Skin epidermis (tissue), 12 donors: ENCODE data around the gene EPPIN.

Experiments used
- H3K27ac ChIP-seq, 21 experiments: fragments of 200-600 bp; sonication (generic) in 11 of 21; one replicate each; pipeline ENCODE4 v1.5.0; 2020; ENCODE audit warnings: mild to moderate bottlenecking in 3 of 21, inconsistent platforms in 2 of 21, moderate library complexity in 2 of 21
- H3K4me3 ChIP-seq, 7 experiments: fragments of 200-600 bp; sonication (generic) in 2 of 7; one replicate each; pipeline ENCODE4 v1.5.0; 2020; ENCODE audit warnings: inconsistent platforms in 2 of 7, mild to moderate bottlenecking in 2 of 7, moderate library complexity in 1 of 7

The EPPIN gene

DNA sequence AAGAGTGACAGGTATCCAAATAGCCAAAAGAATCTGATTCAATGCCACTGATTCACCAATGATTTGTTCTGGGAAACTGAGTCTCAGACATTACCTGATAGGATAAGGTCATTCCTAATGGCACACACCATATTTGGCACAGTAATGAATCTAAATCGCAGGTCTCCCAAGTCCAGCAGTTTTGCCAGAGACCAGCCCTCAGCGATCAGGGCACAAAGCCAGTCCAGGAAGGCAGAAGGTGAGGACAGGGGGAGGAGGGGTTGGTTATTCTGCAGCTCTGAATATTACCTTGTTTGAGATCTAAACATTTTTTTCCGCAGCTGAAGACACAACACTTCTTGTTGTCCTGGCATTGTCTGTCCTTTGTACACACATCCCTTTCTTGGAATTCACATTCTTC, 1.9 kb downstream of the EPPIN start:
- no peak overlapping the region for H3K4me3 ChIP-seq
- H3K27ac ChIP-seq = no peak overlapping the region

DNA sequence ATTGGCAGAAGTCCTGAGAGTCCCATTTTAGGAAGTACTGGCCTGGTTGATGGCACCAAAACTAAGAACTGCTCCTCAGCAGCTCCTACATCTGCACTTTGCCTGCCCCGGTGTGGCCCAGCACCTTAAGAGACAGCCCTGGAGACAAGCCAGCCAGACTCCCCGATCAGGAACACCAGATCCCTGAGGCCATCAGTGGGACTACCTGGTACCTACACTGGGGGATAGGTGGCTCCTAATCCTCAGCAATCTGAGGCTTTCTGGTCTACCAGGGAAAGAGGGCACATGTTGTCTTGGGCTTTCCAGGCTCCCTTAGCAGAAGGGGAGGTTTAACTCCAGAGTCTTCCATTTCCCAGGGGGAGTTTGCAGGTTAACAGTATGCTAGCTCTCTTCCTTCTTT, 7.8 kb downstream of the EPPIN start, which contains the start of gene WFDC6:
Gene WFDC6 (minus strand): TSS at position 101 of the 400 bp plus-strand sequence. CDS start 75 bp downstream, at position 26.
- H3K27ac ChIP-seq = no peak within 1 kb of the TSS
- no peak within 1 kb of the TSS for H3K4me3 ChIP-seq

DNA sequence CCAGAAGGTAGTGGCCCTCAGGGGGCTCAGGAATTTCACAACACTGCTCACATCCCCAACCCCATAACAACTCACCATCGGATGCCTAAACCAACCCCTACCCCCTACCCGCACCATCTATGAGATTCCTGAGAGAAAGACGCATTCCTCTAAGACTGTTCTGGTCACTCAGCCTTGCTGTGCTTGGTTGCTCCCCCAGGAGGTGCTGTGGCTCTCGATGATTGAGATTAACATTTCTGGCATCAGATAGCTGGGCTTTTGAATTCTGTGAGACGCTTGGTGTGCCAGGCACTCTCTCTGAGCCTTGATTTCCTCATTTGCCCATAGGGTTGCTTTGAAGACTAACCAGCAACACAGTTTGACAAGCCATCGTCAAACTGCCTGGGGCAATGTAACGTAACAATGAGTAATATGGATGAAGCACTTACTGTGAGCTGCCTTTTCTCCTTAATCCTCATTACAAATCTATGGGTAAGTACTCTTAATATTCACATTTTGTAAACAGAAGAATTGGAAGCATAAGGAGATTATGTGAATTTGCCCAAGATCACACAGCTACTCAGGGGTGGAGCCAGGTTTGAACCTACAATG, 8.9 kb downstream of the EPPIN start:
- Histone ChIP-seq H3K4me3 (no peak overlapping the region), H3K27ac (no peak overlapping the region)

DNA sequence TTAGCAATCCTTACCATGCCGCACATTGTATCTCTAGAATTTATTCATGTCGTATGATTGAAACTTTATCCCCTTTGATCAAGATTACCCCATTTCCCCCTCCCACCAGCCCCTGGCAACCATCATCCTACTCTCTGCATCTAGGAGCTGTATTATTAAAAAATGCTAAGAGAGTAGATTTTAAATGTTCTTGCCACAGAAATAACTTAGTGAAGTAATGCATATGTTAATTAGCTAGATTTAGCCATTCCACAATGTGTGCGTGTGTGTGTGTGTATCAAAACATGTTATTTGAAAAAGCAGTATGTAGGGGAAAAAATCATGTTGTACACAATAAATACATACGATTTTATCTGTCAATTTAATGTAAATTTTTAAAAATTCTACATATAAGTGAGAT, 19.9 kb downstream of the EPPIN start:
- Histone ChIP-seq H3K4me3 (no peak overlapping the region), H3K27ac (no peak overlapping the region)

DNA sequence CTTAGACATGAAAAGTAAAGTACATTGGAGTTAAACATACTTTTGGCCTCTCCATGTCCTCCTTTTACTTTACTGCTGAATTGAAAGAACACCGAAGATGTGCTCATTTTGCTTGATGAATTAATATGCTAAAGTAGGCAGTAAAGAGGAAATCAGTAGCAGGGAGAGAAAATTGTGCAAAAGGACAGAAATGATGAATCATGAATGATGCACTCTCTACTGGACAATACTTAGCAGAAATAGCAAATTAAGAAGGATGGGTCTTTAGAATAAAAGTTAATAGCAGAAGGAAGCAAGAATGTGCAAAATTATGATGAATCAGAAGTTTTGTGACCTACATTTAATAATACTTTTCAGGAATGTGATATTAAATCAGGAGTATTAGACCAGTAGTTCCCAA, 23.4 kb downstream of the EPPIN start:
- H3K4me3 ChIP-seq = no peak overlapping the region
- no peak overlapping the region for H3K27ac ChIP-seq

DNA sequence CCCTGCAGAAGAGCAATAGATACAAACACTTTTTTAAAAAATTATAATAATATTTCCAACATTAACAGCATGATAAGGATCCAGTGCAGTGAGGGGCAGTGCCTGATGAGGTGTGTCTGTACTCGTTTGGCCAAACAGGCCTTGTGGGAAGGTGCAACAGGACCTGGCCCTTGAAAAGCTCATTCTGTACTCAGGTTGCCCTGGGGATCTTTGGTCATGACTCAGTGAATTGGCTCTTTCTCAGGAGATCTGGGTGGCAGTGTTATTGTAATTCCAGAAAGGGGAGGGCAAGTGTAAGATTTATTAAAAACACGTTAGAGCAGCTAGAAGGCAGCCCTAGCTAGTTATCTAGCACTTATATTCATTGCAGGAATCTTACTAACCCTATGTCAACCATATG, 28.9 kb downstream of the EPPIN start:
- Histone ChIP-seq H3K4me3 (no peak overlapping the region), H3K27ac (peak overlapping the region in 3 of 21 experiments; percentile 55 to 67 (median 57))

DNA sequence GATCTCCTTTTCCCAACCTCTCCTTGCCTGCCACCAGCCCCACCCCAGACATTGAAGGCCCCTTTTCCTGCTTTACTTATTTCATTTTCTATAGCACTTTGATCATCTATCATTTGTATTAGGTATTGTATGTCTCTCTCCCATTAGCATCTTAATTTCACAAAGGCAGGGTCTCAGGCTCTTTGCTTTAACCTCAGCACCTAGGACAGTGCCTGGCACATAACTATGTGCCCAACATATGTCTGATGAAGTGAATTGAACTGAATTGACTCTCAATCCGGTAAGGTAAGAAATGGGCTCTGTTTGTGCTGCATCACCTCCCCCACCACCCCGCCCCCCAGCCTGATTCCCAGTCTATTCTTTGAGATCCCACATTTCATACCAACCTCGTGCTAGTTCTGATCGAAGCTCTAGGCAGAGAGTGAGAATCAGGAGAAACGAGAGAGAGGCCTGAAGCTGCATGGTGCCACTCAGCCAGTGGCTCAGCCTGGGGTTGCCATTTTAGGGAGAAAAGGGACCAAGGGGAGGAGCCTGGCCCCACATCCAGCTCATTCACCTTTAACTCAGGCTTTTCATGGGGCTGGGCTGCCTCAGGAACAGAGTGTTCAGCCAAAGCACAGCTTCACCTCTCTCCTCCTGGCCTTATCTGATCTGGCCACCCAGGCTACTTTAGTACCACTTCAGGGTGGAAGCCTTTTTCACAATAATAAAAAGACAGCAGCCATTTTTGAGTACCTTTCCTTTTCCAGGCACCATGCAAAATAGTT, 31.9 kb downstream of the EPPIN start, which contains the start of gene SPINT3:
Gene SPINT3 (minus strand): TSS at position 476 of the 767 bp plus-strand sequence. CDS start 14 bp downstream, at position 462.
- no peak within 1 kb of the TSS for H3K27ac ChIP-seq
- H3K4me3 ChIP-seq = no peak within 1 kb of the TSS

DNA sequence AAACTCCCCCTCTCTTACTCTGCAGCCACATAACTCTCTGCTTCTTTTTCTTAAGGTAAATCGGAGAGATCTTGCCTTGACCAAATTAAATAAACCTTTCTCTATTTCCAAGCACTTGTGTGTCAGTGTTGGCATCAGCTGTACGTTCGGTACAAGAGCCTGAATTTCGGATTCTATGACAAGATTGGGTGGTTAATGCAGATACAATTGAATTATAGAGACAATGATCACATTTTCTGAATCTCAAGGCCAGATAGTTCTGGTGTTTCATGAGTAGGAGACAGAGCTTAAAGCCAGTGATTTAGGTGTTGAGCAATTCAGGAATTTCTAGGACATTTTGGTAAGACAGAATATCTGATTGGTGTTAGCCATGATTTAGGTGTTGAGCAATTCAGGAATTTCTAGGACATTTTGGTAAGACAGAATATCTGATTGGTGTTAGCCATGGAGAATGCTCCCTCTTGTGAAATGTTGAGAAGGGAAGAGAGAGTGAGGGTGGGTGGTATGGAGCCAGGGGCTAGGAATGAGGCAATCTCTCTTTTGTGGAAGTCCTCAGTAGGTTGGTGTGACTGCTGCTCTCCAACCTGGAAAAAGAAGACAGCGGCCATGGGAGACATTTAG, 36.8 kb downstream of the EPPIN start:
- H3K4me3 ChIP-seq = no peak overlapping the region
- peak overlapping the region in 1 of 21 experiments; percentile 73 for H3K27ac ChIP-seq

DNA sequence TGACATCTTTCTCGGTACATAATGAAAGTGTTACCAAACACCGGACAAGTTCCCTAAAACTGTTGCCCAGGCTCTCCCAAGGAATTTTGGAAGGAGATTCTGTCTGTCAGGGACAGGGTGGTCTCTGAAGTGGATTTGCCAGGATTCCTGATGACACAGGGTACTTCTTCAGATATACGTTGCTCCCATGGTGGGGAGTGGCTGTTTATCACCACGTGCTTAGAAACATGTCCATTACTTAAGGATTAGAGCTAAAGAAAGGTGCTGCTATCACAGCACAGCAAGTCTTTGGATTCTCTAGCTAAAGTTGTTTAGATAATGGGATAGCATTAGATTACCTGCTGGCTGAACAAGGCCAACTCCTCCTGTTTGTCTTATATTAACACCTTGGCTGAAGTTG, 38.1 kb downstream of the EPPIN start:
- Histone ChIP-seq H3K27ac (peak overlapping the region in 1 of 21 experiments; percentile 37), H3K4me3 (no peak overlapping the region)

DNA sequence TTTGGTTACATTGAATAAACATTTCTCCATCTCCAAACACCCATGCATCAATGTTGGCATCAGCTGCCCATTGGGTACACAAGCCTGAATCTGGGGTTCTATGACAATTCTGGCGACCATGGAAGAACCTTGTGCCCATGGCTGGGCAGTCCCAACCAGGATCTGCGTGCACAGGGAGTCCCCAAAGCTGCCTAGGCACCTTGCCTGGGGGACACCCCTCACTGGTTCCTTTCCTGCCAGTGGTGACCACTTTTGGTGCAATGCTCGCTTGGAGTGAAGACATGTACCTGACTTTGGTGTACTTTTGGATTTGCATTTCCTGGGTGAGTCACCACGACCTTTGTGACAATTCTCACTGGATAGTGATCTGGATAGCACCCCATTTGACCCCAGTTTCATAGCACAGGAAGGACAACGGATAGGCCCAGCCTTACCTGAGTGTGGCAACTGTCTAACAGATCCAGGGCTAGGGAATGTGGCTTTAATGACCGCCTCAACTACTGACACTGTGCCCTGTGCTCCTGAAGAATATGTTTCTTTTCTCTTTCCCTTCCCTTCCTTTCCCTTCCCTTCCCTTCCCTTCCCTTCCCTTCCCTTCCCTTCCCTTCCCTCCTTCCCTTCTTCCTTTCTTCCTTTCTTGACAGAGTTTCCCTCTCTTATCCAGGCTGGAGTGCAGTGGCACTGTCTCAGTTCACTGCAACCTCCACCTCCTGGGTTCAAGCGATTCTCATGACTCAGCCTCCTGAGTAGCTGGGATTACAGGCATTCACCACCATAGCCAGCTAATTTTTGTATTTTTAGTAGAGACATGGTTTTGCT, 38.9 kb downstream of the EPPIN start:
- H3K27ac ChIP-seq = no peak overlapping the region
- no peak overlapping the region for H3K4me3 ChIP-seq

DNA sequence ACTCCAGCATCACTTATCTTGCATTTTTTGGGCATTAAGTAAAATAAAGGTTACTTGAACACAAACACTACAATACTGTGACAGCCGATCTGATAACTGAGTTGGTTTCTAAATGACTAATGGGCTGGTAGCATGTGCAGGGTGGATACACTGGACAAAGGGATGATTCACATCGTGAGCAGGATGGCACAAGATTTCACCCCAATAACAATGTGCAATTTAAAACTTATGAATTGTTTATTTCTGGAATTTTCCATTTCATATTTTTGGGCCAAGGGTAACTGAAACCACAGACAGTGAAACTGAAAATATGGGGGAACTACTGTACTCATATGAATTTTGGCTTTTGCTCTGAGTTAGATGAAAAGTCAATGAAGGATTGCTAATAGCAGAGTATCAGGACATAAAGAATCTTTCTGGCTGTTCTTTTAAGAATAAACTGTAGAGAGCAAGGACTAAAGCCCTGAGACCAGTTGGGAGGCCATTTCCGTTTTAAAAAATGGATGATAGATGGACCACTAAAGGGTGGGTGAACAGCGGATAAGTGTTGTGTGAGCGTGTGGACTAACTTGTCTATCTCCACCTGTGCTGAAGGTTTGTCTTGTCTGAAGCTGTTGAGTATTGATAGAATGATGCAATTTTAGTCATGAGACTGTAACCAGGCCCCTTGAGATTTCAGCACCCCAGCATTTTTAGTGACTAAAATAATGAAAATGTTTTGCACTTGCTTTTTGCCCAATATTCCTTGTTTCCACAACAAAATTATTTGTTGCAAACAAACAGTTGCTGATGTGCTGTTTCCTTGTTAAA, 40.0 kb downstream of the EPPIN start:
- Histone ChIP-seq H3K27ac (no peak overlapping the region), H3K4me3 (no peak overlapping the region)

DNA sequence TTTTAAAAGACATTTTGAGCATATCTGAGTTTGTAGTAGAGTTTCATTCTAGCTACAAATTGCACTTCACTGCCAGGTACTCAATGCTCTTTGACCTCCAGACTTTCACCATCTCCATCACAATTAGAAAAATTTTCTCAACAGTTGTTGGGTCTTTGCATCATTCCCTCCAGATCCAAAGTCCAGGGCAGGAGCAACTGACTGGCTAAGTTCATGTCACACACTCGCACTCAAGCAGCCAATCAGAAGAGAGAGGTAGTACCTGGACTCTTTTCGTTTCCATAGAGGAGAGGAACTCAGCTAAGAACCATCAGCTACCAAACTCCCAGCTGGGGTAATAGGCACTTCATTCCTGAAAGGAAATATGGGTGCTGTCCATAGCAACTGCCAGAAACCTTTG, 40.8 kb downstream of the EPPIN start:
- no peak overlapping the region for H3K27ac ChIP-seq
- H3K4me3 ChIP-seq = no peak overlapping the region

DNA sequence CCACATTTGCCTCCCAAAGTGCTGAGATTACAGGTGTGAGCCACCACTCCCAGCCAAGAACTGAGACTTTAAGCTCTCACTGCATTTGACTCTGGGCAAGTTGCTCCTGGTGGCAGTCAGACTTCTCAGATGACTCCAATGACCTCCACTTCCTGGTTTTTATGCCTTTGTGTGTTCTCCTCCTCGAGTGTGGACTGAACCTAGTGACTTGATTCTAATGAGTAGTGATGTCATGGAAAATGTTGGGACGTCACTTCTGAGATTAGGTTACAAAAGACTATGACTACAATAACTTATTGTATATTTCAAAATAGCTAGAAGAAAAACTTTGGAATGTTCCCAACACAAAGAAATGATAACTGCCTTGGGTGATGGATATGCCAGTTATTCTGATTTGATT, 43.8 kb downstream of the EPPIN start:
- Histone ChIP-seq H3K27ac (no peak overlapping the region), H3K4me3 (no peak overlapping the region)

DNA sequence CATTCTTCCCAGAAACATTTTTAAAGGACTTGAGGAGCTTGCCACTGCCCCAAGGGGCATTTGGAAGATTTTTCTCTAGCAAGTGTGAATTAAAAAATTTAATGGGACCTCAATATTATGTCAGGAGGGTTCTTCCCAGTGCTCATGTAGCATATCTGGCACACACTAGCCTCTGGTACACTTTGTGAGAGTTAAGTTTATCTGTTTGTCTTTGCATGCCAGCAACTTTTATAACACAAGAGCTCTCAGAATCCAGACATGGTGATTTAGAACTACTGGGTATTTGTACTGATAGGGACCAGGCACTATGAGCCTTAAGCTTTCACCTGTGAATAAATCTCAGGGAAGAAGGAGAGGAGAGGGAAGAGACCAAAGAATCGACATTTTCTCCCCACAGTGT, 44.6 kb downstream of the EPPIN start:
- H3K27ac ChIP-seq = no peak overlapping the region
- no peak overlapping the region for H3K4me3 ChIP-seq

DNA sequence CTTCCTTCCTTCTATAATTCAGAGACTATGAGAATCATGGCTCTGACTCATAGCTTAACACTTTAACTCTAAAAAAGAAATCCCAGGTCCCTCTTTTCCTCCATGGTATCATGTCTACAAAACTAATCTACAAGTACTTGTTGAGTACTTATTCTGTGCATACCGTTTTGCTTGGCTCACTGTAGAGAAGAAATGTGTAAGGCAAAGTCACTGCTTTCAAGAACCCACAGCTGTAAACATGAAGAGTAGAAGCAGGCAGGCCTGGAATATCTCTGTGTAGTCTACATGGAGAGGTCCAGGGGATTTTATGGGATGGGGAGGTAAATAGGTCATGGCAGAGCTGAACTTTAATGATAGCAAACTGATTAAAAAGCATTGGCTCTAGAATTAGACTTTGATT, 45.6 kb downstream of the EPPIN start:
- Histone ChIP-seq H3K4me3 (no peak overlapping the region), H3K27ac (no peak overlapping the region)

DNA sequence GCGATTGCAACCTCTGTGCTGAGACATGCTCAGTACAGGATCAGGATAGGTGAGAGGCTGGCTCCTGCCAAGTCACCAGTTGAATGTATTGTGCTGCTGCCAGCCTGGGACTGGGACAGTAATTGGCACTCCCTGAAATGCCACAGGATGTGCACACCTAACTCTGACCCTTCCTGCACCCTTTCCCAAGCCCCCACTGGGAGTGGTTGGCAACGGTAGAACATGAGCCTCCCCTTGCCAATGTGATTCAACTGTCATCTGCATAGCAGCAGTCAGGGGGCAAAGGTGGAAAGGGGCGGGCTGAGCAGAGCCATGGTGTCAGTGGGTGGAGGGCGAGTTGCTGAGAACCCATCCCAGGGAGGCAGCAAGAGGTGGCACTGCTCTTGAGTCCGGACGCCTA, 47.2 kb downstream of the EPPIN start:
- no peak overlapping the region for H3K4me3 ChIP-seq
- H3K27ac ChIP-seq = no peak overlapping the region

DNA sequence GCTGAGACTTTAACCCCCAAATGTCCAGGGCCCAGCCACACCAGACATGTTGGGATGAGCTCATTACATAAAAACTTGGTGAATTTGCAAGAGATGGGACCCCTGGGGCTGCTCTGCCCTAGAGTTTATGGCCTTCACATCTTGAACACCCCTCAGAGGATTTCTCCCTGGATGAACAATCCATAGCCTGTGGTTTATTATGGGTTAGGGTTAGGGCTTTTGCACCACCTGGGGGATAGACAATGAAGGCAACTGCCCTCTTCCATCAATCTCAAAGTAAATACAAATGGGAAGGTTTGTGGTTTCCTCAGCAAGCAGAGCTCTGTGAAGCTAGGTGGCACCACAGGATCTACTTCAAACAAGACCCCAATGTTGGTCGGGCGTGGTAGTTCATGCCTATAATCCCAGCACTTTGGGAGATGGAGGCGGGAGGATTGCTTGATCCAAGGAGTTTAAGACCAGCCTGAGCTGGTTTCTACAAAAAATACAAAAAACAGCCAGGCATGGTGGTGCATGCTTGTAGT, 49.2 kb downstream of the EPPIN start:
- Histone ChIP-seq H3K4me3 (no peak overlapping the region), H3K27ac (no peak overlapping the region)

DNA sequence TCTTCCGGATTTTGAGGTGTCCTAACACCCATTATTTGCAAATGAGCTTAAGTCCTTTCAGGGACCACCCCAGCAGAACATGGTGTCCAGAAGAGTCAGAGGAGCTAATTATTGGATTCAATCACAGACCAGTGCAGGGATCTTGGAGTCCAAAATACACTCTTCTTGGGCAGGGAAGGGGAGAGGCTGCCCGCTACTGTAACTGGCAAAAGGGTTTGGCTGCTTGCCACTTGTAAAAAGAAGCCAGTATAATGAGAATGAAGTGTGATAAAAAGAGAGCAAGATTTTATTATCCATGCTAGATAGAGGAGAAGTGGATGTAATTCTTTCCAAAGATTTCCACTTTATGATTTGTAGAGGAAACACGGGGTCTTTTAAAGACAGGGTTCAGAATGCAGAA, 51.0 kb downstream of the EPPIN start:
- Histone ChIP-seq H3K27ac (no peak overlapping the region), H3K4me3 (no peak overlapping the region)

DNA sequence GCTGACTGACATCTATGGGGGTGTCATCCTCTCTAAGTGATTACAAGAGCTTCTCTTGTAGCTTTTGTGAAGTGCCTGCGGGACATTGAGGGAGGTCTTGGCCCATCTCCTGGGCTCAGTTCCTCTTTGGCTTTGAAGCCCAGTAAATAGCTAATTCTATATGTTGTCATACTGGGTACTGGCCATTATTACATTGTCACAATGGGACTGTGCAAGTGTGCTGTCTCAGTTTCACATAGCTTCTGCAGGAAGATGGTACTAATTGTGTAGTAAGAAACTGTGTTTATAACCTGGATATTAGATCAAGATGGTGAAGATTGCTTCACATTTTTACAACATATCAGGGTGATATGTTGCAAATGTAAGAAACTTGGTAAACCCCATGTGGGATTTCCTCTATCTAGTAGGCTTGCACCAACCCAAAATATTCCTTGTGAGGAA, 51.7 kb downstream of the EPPIN start:
- Histone ChIP-seq H3K27ac (no peak overlapping the region), H3K4me3 (no peak overlapping the region)
